GM18517 (cell line): Measurements from ENCODE around the gene UBN1.

Experiments
- ATAC-seq: cut with Tn5 transposase; IDR thresholded peaks from one replicate; pipeline ENCODE4 v1.9.1; 2021; ENCODE audit warnings: mild to moderate bottlenecking, moderate library complexity; ENCODE audit not compliant: unreplicated experiment

UBN1 gene

DNA sequence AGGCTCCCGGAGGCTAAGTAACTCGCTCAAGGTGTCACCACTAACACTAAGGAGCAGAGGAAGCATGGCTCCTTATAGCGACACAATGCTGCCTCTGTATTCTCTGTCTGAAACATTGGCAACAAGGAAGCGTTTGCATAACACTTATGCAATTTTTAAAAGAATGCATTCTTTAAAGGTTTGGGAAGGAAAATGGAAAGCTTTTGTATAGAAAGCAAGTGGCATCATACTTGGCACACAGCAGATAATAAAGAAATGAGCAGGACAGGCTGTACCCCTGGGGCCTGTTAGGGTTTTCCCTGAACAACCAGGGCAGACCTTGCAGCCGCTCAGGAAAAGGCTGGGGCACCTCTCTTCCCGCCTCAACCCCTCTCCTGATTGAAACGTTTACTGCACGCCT is 52.8 kb downstream of the UBN1 start:
- ATAC-seq, result no peak

DNA sequence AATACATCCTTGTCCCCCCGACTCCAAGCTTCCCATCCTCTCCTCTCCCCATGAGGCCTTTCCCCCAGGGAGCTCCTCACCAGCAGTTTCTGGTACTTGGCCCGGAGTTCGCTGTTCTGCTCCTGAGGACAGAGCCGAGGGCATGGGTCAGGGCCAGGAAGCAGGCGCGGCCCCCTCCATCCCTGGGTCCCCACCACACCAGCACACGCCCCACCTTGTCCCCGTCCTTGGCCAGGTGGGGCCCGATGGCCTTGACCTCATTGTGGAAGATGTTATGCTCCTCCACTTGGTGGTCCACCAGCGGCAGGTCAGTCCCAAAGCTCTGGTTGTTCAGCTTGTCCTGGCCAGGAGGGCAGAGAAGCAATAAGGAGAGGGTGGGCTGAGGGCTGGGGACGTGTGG is 53.5 kb downstream of the UBN1 start:
- no peak for ATAC-seq

DNA sequence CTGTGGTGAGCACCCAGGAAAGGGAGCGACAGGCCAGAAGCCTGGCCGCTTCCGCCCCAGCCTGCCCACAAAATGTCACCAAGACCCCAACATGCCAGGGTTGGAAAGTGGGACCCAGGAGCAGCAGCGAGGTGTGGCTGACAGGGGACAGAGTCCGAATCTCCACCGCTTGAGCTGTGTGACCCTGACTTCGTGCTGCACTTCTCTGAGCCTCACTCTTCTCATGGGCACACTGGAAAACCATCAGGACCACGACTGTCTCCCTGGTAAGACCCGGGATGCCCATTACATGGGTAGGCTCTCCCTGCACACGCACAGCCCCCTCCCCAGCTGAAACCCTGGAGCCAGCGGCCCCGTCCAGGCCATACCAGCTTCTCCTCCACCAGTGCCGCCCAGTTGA is 54.8 kb downstream of the UBN1 start:
- no peak for ATAC-seq

DNA sequence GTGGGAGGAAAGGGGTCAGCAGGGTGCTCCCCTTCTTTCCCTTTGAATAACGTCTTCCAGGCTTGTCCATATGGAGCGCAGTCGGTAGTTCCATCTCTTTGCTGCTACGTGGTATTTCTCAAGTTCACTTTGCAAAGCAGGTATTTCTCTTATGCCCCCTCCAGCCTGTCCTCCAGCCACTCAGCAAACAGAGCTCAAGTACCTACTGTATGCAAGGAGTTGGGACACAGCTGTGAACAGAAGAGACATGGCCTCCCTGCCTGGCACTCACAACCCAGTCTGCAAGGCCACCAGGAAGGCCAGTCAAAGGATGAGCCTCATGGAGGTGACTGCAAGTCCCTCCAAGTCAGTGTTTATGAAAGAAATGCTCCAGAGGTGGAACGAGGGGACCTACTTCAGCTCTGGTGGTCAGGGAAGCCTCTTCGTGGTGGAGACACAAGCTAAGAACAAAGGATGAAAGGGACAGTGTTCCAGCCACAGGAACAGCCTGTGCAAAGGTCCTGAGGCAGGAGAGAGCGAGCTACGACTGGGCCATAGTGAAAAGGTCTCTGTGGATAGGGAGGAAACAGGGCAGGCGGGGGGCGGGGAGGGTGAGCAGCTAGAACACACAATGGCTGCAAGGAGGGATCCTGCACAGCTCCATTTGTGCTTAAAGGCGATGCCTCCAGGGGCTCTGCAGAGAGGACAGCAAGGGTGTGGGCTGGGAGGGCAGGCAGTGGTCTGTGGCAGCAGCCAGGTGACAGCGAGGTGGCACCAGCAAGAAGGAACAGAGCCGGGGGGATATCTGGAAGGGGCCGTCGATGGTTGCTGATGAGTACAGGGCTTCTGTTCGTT is 57.0 kb downstream of the UBN1 start:
- no peak for ATAC-seq

DNA sequence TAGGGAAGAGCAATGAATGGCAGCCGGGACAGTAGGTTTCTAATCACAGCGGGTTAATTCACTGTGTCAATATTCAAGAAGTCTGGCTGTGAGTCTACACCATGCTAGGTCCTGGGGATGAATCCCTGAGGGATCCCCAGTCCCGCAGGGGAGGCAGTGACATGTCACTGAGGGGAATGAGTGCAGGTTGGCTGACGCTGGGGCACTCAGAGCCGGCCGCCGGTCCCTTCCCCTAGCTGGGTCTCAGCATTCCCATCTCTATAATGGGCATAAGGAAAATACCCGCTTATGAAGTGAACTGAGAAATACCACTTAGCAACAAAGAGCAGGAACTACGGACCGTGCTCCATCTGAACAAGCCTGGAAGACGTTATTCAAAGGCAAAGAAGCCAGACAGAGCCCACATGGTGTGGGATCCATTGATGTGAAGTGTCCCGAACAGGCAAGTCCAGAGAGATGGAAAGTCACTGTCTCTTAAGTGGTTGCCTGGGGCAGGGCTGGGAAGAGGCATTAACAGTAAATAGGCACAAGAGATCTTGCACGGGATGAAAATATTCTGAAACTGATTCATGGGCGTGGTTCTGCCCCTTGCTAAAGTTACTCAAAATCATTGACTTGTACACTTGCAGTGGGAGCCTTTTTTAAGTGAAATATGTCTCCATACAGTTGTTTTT is 57.8 kb downstream of the UBN1 start:
- no peak for ATAC-seq

DNA sequence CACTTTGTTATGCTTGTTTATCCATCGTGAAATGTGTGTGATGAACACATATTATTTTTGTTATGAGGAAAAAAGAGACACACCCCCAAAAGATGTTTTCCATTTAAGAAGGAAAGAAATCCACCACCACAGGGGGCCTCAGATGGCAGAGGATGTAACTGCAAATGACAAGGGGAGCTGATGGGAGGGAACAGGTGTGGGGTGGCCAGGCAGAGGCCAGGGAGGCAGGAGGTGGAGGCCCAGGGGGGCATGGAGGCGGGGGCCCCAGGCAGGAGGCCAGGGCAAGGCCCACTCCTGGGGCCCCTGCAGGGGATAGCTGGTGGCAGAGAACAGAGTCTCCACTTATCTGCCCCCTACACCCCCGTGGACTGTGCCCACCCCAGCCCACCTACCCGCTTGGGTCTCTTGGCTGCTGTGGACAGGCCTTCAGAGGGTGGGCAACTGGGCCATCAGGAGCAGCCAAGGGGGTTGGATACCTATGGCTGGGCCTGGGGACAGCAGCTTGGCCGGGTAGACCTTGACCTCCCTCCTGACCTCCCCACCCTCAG is 61.6 kb downstream of the UBN1 start:
- ATAC-seq, result no peak

DNA sequence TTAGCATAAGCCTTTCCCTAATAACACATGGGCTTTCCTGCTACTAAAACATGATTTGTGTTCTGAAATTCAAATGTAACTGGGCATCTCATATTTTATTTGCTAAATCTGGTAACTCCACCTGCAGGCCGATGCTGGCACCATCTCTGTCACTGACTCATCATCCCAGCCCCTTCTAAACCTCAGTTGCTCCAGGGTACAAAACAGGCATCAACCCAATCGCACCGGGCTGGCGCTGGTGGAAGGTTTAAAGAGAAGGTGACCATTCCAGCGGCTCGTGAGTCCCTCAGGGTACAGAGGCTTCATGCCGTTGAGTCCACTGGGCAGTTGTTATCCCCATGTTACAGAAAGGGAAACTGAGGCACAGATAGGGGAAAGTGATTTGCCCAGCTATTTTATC is 62.5 kb downstream of the UBN1 start:
- no peak for ATAC-seq

DNA sequence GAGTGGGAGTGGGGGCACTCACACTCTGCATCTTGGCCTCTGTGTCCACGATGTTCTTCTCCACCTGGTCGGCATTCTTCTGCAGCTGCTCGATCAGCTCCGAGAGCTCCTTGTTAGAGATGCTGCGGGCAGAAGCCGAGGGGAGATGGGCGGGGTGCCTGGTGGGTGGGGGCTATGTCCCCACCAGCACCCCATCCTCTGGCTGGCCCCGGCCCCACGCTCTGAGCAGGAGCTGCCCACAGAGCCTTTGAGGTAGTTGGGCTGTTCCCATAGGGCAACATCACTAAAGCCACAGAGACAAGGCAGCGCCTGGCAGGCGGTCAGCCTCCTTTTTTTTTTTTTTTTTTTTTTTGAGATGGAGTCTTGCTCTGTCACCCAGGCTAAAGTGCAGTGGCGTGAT is 63.5 kb downstream of the UBN1 start:
- no peak for ATAC-seq

DNA sequence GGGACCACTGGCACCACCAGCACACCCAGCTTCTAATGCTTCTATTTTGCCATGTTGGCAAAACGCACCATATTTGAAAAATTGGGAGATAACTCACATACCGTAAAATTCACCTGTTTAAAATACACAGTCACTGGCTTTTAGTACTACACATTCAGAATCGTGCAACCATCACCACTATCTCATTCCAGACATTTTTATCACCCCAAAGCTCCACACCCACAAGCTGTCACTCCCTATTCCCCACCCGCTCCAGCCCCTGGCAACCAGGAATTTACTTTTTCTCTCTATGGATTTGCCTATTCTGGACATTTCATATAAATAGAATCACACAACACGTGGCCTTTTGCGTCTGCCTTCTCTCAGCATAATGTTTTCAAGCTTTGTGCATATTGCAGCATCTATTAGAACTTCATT is 64.7 kb downstream of the UBN1 start:
- ATAC-seq, result no peak

DNA sequence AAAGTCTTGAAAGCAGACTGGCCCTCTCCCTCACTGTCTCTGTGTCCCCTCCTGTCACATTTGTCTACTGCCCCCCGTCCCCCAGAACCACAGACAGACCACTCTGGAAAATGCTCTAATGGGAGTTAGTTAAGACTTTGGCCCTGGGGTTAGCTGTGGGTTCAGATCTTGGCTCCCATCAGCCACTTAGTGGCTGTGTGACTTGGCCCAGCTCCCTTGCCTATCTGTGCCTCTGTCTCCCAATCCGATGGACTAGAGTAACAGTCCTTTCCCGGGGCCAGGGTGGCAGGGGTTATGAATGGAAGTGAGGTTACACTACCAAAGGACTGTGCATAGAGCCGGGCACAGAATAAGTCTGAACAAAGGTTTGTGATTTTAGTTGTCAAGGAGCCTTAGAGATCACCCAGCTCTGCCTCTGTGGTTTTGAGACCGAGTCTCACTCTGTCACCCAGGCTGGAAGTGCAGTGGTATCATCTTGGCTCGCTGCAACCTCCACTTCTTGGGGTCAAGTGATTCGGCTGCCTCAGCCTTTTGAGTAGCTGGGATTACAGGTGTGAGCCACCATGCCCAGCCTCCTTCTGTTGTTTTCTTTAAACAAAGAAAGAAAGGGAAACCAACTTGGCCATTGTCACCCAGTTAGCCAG is 66.0 kb downstream of the UBN1 start:
- no peak for ATAC-seq

DNA sequence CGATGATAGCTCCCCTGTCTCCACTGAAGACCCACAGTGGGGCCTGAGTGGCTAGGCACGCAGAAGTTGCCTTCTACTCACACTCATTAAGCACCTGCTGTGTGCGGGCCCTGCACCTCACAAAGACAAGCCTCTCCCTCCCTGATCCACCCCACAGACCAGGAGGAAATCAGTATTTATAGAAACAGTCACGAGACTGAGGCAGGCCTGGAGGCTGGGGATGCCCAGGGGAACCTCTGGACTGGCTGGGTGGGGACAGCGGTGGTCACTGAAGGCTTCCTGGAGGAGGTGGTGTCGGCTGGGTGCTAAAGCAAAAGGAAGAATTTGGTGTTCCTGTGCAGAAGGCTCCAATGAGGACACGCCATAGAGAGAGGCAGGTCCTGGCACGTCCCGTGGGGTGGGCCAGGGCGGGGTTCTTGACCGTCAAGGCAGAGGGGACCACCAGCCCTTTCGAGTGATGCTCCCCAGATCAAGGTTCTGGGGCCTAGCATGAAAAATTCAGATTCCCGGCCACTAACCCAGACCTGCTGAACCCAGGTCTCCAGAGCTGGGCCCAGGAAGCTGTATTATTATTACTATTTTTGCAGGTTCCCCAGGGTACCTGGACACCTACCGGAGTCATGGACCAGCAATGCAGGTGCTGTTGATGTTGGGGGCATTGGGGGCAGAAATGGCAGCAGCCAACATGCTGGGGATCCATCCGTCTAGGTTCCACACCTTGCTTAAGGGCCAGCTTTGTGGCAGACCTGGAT is 66.7 kb downstream of the UBN1 start:
- ATAC-seq, result no peak

DNA sequence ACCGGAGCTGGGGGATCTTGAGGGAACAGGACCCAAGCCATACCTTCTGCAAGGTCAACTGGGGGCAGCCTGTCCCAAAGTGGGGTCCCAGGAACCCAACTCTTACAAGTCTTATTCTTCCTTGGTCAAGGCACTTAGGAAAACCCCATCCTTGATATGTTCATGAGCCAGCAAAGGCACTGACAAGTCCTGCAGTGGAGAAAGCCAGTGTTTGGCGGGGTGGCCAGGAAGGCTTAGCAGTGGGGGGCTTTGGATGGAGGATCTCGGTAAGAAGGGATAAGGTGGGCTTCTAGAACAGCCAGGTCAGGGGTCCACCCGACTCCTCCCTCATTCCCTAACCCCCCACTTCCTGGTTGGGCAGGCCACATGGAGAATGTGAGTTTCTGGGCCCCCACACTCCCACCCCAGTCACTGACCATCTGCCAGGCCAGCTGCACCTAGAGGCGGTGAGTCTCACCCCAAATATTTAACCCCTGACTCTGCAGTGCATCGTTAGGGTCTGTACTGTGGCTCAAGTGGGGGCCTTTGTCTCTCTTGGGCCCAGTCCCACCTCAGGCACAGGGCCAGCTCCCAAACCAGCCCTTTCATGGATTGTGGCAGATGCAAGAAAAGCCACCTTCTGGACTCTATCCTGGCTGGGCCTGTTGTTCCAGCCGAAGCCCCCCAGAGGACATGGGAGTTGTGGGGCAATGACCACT is 67.4 kb downstream of the UBN1 start:
- no peak for ATAC-seq

DNA sequence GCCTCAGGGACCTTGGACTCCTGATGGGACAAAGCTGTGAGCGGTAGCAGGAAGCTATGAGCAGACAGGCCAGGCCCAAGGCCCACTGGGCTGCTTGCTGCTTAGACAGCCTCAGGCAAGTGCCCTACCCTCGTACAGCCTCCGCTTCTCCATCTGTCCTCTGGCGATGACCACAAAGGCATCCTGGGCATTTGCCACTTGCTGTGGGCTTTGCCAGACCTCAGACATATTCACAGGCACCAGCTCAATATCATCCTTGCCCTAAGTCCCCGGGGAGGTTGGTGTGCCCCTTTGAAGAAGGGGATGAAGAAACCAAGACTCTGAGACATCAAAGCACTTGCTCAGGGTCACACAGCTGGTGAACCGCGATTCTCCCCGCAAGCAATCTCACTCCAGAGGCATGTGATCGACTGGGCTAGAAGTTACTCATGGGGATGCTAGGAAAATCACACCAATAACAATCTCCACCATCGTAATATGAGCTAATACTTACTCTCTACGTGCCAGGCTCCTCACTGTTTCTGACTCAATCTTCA is 68.0 kb downstream of the UBN1 start:
- ATAC-seq, result no peak

DNA sequence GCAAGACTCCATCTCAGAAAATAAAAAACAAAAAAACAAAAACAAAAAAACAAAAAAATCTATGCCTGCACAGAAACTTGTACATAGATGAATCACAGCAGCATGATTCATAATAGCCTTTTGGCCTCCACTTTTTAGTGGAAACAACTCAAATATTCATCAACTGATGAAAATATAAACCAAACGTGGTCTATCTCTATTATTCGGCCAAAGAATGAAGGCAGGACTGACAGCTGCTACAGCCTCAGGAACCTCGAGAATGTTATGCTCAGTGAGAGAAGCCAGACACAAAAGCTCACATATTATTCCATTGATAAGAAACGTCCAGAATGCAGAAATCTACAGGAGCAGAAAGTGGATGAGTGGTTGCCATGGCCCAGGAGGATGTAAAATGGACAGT is 69.8 kb downstream of the UBN1 start:
- no peak for ATAC-seq

DNA sequence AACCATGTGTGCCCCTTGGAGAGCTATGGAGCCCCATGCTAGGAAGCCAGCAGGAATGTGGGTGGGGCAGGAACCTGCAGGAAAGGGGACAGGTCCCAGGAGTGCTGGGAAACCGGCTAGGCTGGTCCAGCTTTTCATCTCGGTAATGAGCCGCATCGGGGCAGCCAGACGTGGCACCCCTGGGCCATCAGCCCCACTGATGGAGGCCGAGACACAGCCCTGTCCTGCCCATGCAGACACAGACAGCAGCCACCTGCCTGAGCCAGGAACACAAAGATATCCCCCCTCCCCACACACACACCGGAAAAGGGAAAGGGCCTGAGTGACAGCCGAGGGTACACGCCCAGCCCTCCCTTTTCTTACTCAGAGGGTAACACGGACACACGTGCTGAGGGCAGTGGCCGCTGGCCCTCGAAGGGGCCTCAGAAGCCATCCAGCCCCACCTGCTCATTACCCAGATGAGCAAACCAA is 71.5 kb downstream of the UBN1 start:
- no peak for ATAC-seq

DNA sequence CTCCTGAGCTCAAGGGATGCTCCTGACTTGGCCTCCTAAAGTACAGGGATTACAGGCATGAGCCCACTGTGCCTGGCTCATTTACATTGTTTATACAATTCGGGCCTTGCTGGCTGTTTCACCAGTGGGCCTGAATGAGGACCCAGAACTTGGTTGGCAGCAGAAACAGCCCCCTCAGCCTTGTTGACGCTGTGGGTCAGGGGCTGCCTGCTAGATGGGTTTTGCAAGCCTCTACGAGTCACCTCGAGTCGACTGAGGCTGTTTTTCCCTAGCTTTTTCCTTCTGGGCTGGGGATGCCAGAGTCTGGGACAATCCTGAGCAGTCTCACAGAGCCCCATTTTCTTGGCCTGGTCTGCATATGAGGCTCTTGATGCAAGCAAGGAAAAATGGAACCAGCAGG is 73.5 kb downstream of the UBN1 start:
- no peak for ATAC-seq

DNA sequence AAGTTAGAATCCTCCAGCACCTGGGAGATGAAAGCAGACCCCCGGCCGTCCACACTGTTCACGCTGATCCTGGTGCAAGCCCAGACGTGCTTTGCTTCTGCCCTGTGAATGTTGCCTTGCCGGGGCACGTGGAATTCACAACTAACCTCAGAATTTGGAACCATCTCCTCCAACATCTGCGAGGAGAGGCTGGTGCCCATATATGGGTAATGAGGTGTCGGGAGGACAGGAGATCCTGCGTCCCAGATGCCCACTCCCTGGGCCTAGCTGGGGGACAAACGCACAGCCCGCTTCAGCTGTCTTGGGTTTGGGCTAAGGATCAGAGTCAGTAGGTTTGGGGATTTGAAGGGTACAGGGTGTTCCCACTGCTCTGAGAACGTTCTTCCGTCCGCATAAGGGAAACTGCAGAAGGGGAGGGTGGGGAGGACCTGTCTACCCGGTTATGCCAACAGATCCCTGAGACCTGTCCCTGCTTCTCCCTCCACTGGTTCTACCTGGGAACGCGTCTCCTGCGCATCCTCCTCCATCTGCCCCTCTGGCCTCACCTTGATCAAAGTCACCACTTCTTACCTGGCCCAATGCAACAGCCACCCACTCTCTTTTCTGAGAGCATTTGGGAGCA is 75.6 kb downstream of the UBN1 start:
- ATAC-seq, result no peak

DNA sequence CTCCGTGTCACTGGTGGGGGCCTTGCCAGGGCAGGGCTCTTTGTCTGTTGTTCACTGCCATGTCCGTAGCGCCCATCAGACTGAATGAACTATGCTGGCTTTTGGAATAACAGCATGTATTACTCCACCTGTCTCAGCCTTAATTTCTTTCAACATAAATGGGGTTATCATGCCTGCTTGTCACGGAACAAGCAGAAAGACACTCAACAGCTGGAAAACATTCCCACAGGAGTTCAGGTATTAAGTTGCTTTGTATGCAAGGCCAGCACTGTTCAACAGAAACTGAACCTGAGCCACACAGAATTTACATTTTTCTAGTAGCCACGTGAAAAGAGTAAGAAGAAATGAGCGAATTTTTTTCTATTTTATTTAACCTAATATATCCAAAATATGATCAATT is 76.6 kb downstream of the UBN1 start:
- no peak for ATAC-seq

DNA sequence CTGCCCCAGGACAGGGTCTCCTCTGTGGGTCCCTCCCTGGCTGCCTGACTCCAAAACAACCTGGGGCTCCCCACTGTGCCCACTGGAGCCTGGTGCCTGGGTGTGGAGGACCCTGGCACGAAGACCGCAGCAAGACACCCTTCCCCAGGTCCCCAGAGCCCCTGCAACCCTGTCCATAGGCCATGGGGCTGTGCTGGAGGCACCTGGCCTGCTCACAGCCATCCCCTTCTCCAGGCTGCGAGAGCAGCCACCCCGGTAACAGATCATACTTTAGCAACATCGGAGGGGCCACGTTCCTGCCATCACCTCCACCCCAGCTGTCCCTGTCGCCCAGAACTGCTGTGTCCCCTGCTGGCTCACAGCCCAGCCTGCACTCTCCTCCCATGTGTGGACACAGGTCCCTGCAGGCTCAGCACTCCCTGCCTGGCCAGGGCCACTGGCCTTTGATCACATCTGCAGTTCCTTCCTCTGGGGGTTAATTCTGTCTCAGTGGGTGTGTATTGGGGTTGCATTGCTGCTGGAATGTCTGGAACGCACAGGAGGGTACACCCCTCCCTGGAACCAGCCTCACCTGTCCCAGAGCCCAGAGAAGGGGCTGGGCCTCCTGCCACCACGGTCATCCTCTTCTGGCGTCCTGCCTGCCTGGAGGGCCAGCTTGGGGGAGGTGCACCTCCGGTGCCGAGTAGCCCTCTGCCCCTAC is 77.5 kb downstream of the UBN1 start:
- no peak for ATAC-seq
